HEK293 (cell line): ENCODE results near the gene KANSL3.

ENCODE experiments used
- GLI4 ChIP-seq: fragments of 450-650 bp; formaldehyde crosslinking; IDR thresholded peaks from 2 replicates; pipeline ENCODE4 v1.5.1; 2016; ENCODE audit warnings: missing biosample characterization, missing genetic modification characterization
- GLIS2 ChIP-seq: fragments of 450-650 bp; formaldehyde crosslinking; IDR thresholded peaks from 2 replicates; pipeline ENCODE4 v1.5.1; 2016; ENCODE audit warnings: missing biosample characterization, missing genetic modification characterization
- ZBTB8A ChIP-seq: fragments of 450-650 bp; formaldehyde crosslinking; IDR thresholded peaks from 2 replicates; pipeline ENCODE4 v1.5.1; 2016; ENCODE audit warnings: missing biosample characterization, missing genetic modification characterization
- ZNF138 ChIP-seq: fragments of 450-650 bp; formaldehyde crosslinking; IDR thresholded peaks from 2 replicates; pipeline ENCODE4 v1.5.1; 2016; ENCODE audit warnings: missing biosample characterization, missing genetic modification characterization, borderline replicate concordance
- ZNF221 ChIP-seq: fragments of 450-650 bp; formaldehyde crosslinking; IDR thresholded peaks from 2 replicates; pipeline ENCODE4 v1.5.1; 2017; ENCODE audit warnings: missing biosample characterization, missing genetic modification characterization, borderline replicate concordance
- TF ChIP-seq, protein P1 (sequence below): fragments of 450-650 bp; formaldehyde crosslinking; IDR thresholded peaks from 2 replicates; pipeline ENCODE4 v1.5.1; 2016; ENCODE audit warnings: missing biosample characterization, missing genetic modification characterization
- TF ChIP-seq, protein P2 (sequence below): fragments of 450-650 bp; formaldehyde crosslinking; IDR thresholded peaks from 2 replicates; pipeline ENCODE4 v1.5.1; 2016; ENCODE audit warnings: missing biosample characterization, missing genetic modification characterization
- TF ChIP-seq, protein P3 (sequence below): fragments of 450-650 bp; formaldehyde crosslinking; IDR thresholded peaks from 2 replicates; pipeline ENCODE4 v1.5.1; 2016; ENCODE audit warnings: missing biosample characterization, missing genetic modification characterization
- TF ChIP-seq, protein P4 (sequence below): fragments of 450-650 bp; formaldehyde crosslinking; IDR thresholded peaks from 2 replicates; pipeline ENCODE4 v1.5.1; 2016; ENCODE audit warnings: missing biosample characterization, missing genetic modification characterization
- TF ChIP-seq, protein P5 (sequence below): fragments of 450-650 bp; formaldehyde crosslinking; IDR thresholded peaks from 2 replicates; pipeline ENCODE4 v1.5.1; 2016; ENCODE audit warnings: missing biosample characterization, missing genetic modification characterization
- TF ChIP-seq, protein P6 (sequence below): fragments of 450-650 bp; formaldehyde crosslinking; IDR thresholded peaks from 2 replicates; pipeline ENCODE4 v1.5.1; 2016; ENCODE audit warnings: missing biosample characterization, missing genetic modification characterization
- TF ChIP-seq, protein P7 (sequence below): fragments of 450-650 bp; formaldehyde crosslinking; IDR thresholded peaks from 2 replicates; pipeline ENCODE4; 2016; ENCODE audit warnings: missing biosample characterization, missing genetic modification characterization

DNA sequence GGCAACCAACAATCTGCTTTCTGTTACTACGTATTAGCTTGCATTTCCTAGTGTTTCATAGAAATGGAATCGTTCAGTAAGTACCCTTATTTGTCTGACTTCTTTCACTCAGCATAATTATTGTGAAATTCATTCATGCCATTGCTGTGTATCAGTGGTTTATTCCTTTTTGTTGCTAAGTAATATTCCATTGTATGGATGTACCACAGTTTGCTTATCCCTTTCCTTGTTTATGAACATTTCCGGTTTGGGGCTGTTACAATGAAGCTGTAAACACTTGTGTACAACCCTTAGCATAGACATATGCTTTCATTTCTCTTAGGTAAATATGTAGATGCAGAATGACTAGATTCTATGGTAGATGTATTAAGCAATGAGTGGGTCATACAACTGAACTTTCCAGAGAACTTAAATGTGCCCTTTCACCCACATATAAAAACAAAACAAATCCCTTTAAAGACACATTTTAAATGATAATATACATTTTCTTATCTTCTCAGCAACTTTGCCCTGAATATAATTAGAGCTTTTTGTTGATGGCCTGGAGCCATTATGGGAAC lies 26.3 kb upstream of the KANSL3 start:
- TF ChIP-seq, protein P1, sequence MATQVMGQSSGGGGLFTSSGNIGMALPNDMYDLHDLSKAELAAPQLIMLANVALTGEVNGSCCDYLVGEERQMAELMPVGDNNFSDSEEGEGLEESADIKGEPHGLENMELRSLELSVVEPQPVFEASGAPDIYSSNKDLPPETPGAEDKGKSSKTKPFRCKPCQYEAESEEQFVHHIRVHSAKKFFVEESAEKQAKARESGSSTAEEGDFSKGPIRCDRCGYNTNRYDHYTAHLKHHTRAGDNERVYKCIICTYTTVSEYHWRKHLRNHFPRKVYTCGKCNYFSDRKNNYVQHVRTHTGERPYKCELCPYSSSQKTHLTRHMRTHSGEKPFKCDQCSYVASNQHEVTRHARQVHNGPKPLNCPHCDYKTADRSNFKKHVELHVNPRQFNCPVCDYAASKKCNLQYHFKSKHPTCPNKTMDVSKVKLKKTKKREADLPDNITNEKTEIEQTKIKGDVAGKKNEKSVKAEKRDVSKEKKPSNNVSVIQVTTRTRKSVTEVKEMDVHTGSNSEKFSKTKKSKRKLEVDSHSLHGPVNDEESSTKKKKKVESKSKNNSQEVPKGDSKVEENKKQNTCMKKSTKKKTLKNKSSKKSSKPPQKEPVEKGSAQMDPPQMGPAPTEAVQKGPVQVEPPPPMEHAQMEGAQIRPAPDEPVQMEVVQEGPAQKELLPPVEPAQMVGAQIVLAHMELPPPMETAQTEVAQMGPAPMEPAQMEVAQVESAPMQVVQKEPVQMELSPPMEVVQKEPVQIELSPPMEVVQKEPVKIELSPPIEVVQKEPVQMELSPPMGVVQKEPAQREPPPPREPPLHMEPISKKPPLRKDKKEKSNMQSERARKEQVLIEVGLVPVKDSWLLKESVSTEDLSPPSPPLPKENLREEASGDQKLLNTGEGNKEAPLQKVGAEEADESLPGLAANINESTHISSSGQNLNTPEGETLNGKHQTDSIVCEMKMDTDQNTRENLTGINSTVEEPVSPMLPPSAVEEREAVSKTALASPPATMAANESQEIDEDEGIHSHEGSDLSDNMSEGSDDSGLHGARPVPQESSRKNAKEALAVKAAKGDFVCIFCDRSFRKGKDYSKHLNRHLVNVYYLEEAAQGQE, result no peak
- TF ChIP-seq GLIS2 (tag by site-specific recombination), result no peak
- TF ChIP-seq, protein P2, sequence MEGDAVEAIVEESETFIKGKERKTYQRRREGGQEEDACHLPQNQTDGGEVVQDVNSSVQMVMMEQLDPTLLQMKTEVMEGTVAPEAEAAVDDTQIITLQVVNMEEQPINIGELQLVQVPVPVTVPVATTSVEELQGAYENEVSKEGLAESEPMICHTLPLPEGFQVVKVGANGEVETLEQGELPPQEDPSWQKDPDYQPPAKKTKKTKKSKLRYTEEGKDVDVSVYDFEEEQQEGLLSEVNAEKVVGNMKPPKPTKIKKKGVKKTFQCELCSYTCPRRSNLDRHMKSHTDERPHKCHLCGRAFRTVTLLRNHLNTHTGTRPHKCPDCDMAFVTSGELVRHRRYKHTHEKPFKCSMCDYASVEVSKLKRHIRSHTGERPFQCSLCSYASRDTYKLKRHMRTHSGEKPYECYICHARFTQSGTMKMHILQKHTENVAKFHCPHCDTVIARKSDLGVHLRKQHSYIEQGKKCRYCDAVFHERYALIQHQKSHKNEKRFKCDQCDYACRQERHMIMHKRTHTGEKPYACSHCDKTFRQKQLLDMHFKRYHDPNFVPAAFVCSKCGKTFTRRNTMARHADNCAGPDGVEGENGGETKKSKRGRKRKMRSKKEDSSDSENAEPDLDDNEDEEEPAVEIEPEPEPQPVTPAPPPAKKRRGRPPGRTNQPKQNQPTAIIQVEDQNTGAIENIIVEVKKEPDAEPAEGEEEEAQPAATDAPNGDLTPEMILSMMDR (tag by site-specific recombination), result no peak
- TF ChIP-seq ZNF138 (tag by site-specific recombination), result no peak
- no peak for TF ChIP-seq GLI4 (tag by site-specific recombination)
- TF ChIP-seq, protein P3, sequence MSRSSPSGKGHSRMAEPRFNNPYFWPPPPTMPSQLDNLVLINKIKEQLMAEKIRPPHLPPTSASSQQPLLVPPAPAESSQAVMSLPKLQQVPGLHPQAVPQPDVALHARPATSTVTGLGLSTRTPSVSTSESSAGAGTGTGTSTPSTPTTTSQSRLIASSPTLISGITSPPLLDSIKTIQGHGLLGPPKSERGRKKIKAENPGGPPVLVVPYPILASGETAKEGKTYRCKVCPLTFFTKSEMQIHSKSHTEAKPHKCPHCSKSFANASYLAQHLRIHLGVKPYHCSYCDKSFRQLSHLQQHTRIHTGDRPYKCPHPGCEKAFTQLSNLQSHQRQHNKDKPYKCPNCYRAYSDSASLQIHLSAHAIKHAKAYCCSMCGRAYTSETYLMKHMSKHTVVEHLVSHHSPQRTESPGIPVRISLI (tag by site-specific recombination), result no peak
- TF ChIP-seq, protein P4, sequence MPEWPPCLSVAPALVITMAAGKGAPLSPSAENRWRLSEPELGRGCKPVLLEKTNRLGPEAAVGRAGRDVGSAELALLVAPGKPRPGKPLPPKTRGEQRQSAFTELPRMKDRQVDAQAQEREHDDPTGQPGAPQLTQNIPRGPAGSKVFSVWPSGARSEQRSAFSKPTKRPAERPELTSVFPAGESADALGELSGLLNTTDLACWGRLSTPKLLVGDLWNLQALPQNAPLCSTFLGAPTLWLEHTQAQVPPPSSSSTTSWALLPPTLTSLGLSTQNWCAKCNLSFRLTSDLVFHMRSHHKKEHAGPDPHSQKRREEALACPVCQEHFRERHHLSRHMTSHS (tag by site-specific recombination), result no peak
- no peak for TF ChIP-seq ZNF221 (tag by site-specific recombination)
- TF ChIP-seq ZBTB8A, result no peak
- TF ChIP-seq, protein P5, sequence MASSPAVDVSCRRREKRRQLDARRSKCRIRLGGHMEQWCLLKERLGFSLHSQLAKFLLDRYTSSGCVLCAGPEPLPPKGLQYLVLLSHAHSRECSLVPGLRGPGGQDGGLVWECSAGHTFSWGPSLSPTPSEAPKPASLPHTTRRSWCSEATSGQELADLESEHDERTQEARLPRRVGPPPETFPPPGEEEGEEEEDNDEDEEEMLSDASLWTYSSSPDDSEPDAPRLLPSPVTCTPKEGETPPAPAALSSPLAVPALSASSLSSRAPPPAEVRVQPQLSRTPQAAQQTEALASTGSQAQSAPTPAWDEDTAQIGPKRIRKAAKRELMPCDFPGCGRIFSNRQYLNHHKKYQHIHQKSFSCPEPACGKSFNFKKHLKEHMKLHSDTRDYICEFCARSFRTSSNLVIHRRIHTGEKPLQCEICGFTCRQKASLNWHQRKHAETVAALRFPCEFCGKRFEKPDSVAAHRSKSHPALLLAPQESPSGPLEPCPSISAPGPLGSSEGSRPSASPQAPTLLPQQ, result no peak
- TF ChIP-seq, protein P6, sequence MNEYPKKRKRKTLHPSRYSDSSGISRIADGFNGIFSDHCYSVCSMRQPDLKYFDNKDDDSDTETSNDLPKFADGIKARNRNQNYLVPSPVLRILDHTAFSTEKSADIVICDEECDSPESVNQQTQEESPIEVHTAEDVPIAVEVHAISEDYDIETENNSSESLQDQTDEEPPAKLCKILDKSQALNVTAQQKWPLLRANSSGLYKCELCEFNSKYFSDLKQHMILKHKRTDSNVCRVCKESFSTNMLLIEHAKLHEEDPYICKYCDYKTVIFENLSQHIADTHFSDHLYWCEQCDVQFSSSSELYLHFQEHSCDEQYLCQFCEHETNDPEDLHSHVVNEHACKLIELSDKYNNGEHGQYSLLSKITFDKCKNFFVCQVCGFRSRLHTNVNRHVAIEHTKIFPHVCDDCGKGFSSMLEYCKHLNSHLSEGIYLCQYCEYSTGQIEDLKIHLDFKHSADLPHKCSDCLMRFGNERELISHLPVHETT (tag by site-specific recombination), result no peak
- TF ChIP-seq, protein P7, sequence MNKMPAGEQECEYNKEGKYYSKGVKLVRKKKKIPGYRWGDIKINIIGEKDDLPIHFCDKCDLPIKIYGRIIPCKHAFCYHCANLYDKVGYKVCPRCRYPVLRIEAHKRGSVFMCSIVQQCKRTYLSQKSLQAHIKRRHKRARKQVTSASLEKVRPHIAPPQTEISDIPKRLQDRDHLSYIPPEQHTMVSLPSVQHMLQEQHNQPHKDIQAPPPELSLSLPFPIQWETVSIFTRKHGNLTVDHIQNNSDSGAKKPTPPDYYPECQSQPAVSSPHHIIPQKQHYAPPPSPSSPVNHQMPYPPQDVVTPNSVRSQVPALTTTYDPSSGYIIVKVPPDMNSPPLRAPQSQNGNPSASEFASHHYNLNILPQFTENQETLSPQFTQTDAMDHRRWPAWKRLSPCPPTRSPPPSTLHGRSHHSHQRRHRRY (tag by site-specific recombination), result no peak
